Testis (tissue), 3 donors: Measurements from ENCODE around the gene PSMA7. TPM values are rescaled to one million over a fixed set of nuclear protein-coding genes. Genes with fewer than 3 reads are reported as not detected.

Experiments used
- DNase-seq: peaks from one replicate; pipeline ENCODE4 v3.0.0-alpha.2; 2019
- H3K27ac ChIP-seq, 2 donors: fragments of 200-600 bp; sonication (generic); one replicate each; pipeline ENCODE4 v1.5.1; 2019
- H3K27me3 ChIP-seq: fragments of 200-600 bp; sonication (generic); one replicate; pipeline ENCODE4 v1.5.1; 2019
- H3K36me3 ChIP-seq: fragments of 200-600 bp; sonication (generic); one replicate; pipeline ENCODE4 v1.5.1; 2017; ENCODE audit warnings: low read depth; ENCODE audit errors: missing control alignments
- H3K4me1 ChIP-seq: fragments of 200-600 bp; sonication (generic); one replicate; pipeline ENCODE4 v1.5.1; 2019
- H3K4me3 ChIP-seq, 2 donors: fragments of 200-600 bp; sonication (generic); one replicate each; pipeline ENCODE4 v1.5.1; 2017 to 2019
- H3K9me3 ChIP-seq: fragments of 200-600 bp; sonication (generic); one replicate; pipeline ENCODE4 v1.5.1; 2017
- CTCF ChIP-seq, 3 experiments: fragments of 450-650 bp in 2 of 3; fragments of 200-600 bp in 1 of 3; sonication (generic) in 1 of 3; IDR thresholded peaks; one replicate each; pipeline ENCODE4 v1.5.1; 2016 to 2019; ENCODE audit warnings: antibody characterized with exemption in 3 of 3, mild to moderate bottlenecking in 2 of 3, moderate library complexity in 1 of 3
- POLR2A ChIP-seq: fragments of 450-650 bp; IDR thresholded peaks from one replicate; pipeline ENCODE4 v1.6.1; 2017; ENCODE audit warnings: antibody characterized with exemption, mild to moderate bottlenecking, moderate library complexity
- WGBS, 2 donors: methylation state at CpG; one replicate each; pipeline ENCODE4 v1.1.5; 2018; 5-methylcytosine and 5-hydroxymethylcytosine counted together
- intact Hi-C: fragments of 100-400 bp; cut with DNase I; formaldehyde crosslinking; loops from one replicate; pipeline ENCODE4 v1.15.1; 2023; ENCODE audit warnings: low total_unique reads
- polyA plus RNA-seq: library from polyadenylated mRNA; stranded (reverse); fragments of 350-450 nt; fragmentation: Illumina TruSeq; extraction: RNeasy Lipid Tissue Mini Kit (QIAGEN cat#74804); gene quantifications from one replicate; pipeline ENCODE4 v1.2.3, GENCODE V29; 2014; ENCODE audit warnings: low read depth, low replicate concordance; ENCODE audit not compliant: insufficient read depth
- total RNA-seq, 2 donors: library from RNA; depleted of rRNA; stranded (reverse); fragments of >200 nt; gene quantifications; one replicate each; pipeline ENCODE4 v1.2.3, GENCODE V29; 2016

The PSMA7 gene
- total and polyA plus RNA-seq, 3 donors from 2014 or later = 124 to 203 (median 146) TPM

GRCh38 chr20:62131560-62132320, 11.5 kb downstream of the PSMA7 start:
- Histone ChIP-seq H3K4me1 (peaks cover 4% of the 10 kb centered on the region), H3K36me3 (no peaks in the 10 kb centered on the region), H3K4me3 (no peak overlapping the region), H3K9me3 (no peaks in the 10 kb centered on the region), H3K27me3 (no peaks in the 10 kb centered on the region), H3K27ac (peak overlapping the region in 1 of 2 donors; percentile 18)
- no peak for DNase-seq
- 91 to 92% methylated on average over 16 to 25 of the region's 25 CpGs for WGBS, 2 donors
- no peak for TF ChIP-seq POLR2A
- no peak for TF ChIP-seq CTCF (IDR thresholded peaks at IDR 0.05)
- intact Hi-C loops = no loop called here

DNA sequence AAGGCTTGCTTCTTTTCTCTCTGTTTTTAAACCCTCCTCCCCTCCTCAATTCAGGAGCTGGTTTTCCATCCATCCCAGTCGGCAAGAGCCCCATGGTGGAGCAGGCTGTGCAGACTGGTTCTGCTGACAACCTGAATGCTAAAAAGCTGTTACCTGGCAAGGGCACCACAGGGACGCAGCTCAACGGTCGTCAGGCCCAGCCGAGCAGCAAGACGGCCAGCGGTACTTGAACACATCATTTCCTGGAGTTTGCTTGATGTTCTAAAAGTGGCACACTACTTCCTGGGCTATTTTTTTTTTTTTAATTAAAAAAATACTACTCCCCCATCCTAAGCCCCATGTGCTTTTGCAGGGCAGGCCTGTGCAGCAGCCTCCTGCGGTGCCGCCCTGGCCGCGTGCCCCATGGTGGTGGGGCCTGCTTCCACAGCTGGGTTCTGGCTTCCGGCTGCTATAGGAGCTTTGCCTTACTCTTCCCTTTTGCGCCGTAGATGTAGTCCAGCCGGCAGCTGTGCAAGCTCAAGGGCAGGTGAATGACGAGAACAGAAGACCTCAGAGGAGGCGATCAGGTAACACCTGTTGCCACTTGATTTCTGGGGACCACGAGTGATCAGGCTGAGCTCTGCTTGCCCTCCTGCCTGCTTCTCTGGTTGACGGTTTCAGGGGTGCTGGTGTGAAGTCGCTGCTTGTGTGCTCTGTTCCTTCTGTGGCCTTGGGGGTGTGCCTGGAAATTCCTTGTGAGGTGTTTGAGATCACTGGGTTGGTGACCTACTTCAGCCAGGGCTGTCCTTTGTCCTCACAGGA, 13.3 kb downstream of the PSMA7 start:
- Histone ChIP-seq H3K36me3 (no peaks in the 10 kb centered on the region), H3K4me1 (peaks cover 4% of the 10 kb centered on the region), H3K27me3 (no peaks in the 10 kb centered on the region), H3K9me3 (no peaks in the 10 kb centered on the region), H3K4me3 (no peak overlapping the region), H3K27ac (no peak overlapping the region)
- DNase-seq = no peak
- TF ChIP-seq CTCF (IDR thresholded peaks at IDR 0.05) = no peak
- no peak for TF ChIP-seq POLR2A
- intact Hi-C loops = no loop called here
- 88 to 90% methylated on average over 19 to 20 of the region's 20 CpGs for WGBS, 2 donors

DNA sequence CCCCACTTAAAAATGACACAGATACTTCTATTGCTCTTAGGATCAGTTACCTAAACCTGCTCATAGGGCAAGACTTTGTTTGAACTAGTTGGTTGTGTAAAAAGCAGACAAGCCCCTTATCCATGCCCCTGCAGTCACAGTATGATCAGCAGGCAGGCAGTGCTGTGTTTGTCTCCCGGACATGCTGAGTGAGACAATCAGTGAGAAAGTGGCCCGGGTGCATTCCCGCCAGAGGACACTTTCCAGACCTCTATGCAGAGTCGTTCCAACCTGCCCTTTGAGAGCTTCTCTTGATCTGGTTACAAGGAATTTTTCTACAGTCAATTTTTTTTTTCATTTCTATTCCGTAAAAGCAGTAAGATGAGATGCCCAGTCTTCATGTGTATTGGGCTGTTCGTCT, 14.7 kb downstream of the PSMA7 start:
- no peak overlapping the region for H3K27ac ChIP-seq
- no peak overlapping the region for H3K4me3 ChIP-seq
- no peaks in the 10 kb centered on the region for H3K36me3 ChIP-seq
- no peak for TF ChIP-seq CTCF (IDR thresholded peaks at IDR 0.05)
- no peak for TF ChIP-seq POLR2A
- DNase-seq = no peak
- H3K9me3 ChIP-seq = no peaks in the 10 kb centered on the region
- peaks cover 8% of the 10 kb centered on the region for H3K4me1 ChIP-seq
- H3K27me3 ChIP-seq = no peaks in the 10 kb centered on the region
- 90 to 94% methylated on average over 6 of the region's 6 CpGs for WGBS, 2 donors
- intact Hi-C loops = no loop called here

- Histone ChIP-seq H3K27ac (no peak overlapping the region), H3K36me3 (no peaks in the 10 kb centered on the region), H3K9me3 (no peaks in the 10 kb centered on the region), H3K4me3 (no peak overlapping the region), H3K4me1 (peaks cover 12% of the 10 kb centered on the region), H3K27me3 (no peaks in the 10 kb centered on the region)
- intact Hi-C loops = no loop called here
- TF ChIP-seq POLR2A (no peak), CTCF (IDR thresholded peaks at IDR 0.05) (no peak)
- whole genome bisulfite sequencing, 2 donors = 88 to 91% methylated on average over 5 to 6 of the region's 6 CpGs
- no peak for DNase-seq
Observed at GRCh38 chr20:62127799-62128198, 15.4 kb downstream of the PSMA7 start.
